Measurements from ENCODE around the gene KLRF1.

- TF ChIP-seq, protein P1, sequence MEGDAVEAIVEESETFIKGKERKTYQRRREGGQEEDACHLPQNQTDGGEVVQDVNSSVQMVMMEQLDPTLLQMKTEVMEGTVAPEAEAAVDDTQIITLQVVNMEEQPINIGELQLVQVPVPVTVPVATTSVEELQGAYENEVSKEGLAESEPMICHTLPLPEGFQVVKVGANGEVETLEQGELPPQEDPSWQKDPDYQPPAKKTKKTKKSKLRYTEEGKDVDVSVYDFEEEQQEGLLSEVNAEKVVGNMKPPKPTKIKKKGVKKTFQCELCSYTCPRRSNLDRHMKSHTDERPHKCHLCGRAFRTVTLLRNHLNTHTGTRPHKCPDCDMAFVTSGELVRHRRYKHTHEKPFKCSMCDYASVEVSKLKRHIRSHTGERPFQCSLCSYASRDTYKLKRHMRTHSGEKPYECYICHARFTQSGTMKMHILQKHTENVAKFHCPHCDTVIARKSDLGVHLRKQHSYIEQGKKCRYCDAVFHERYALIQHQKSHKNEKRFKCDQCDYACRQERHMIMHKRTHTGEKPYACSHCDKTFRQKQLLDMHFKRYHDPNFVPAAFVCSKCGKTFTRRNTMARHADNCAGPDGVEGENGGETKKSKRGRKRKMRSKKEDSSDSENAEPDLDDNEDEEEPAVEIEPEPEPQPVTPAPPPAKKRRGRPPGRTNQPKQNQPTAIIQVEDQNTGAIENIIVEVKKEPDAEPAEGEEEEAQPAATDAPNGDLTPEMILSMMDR (IDR thresholded peaks at IDR 0.05; ENCODE audit: insufficient read depth, low read length), result no peak
- TF ChIP-seq POLR2AphosphoS5 (IDR thresholded peaks at IDR 0.05; ENCODE audit: low read depth), result no peak
These were observed 53.3 kb downstream of the KLRF1 start for GRCh38 chr12:9880532-9881078.
